Measurements from ENCODE around the gene GLDN.

GLDN gene

GRCh38 chr15:51368751-51369450 is 27.4 kb downstream of the GLDN start:
- TF ChIP-seq TEAD4 (IDR thresholded peaks at IDR 0.05) (no peak), FOXM1 (IDR thresholded peaks at IDR 0.05; ENCODE audit: borderline replicate concordance, low read depth) (no peak), EGR1 (IDR thresholded peaks at IDR 0.05) (no peak), RAD21 (IDR thresholded peaks at IDR 0.05; ENCODE audit: low read depth) (no peak), REST (IDR thresholded peaks at IDR 0.05; ENCODE audit: low read depth) (no peak), ZBTB7A (IDR thresholded peaks at IDR 0.05; ENCODE audit: low read depth) (no peak), TAF1 (IDR thresholded peaks at IDR 0.05; ENCODE audit: low read depth) (no peak), EP300 (IDR thresholded peaks at IDR 0.05; ENCODE audit: borderline replicate concordance) (no peak), NFIC (IDR thresholded peaks at IDR 0.05) (no peak), USF1 (IDR thresholded peaks at IDR 0.05) (no peak), CREB1 (IDR thresholded peaks at IDR 0.05; ENCODE audit: low read depth) (no peak)

- no peak for TF ChIP-seq MAX (IDR thresholded peaks at IDR 0.05)
- no peak for TF ChIP-seq REST (IDR thresholded peaks at IDR 0.05; ENCODE audit: low read depth)
- TF ChIP-seq EP300 (IDR thresholded peaks at IDR 0.05; ENCODE audit: borderline replicate concordance), result no peak
- no peak for TF ChIP-seq TEAD4 (IDR thresholded peaks at IDR 0.05)
- TF ChIP-seq CREB1 (IDR thresholded peaks at IDR 0.05; ENCODE audit: low read depth), result no peak
- TF ChIP-seq RAD21 (IDR thresholded peaks at IDR 0.05; ENCODE audit: low read depth), result no peak
- no peak for TF ChIP-seq YY1 (IDR thresholded peaks at IDR 0.05; ENCODE audit: low read depth)
- no peak for TF ChIP-seq ZBTB7A (IDR thresholded peaks at IDR 0.05; ENCODE audit: low read depth)
- TF ChIP-seq FOXM1 (IDR thresholded peaks at IDR 0.05; ENCODE audit: borderline replicate concordance, low read depth), result no peak
- TF ChIP-seq NFIC (IDR thresholded peaks at IDR 0.05), result no peak
- no peak for TF ChIP-seq USF1 (IDR thresholded peaks at IDR 0.05)
- TF ChIP-seq TAF1 (IDR thresholded peaks at IDR 0.05; ENCODE audit: low read depth), result no peak
- no peak for TF ChIP-seq CEBPB (IDR thresholded peaks at IDR 0.05)
- TF ChIP-seq TCF12 (IDR thresholded peaks at IDR 0.05; ENCODE audit: low read depth), result no peak
- TF ChIP-seq EGR1 (IDR thresholded peaks at IDR 0.05), result no peak
Measured at GRCh38 chr15:51369451-51369761, 28.0 kb downstream of the GLDN start.

GRCh38 chr15:51371266-51371665 is 29.8 kb downstream of the GLDN start:
- TF ChIP-seq MAX (IDR thresholded peaks at IDR 0.05), result no peak
- TF ChIP-seq ZBTB7A (IDR thresholded peaks at IDR 0.05; ENCODE audit: low read depth), result no peak
- TF ChIP-seq TEAD4 (IDR thresholded peaks at IDR 0.05), result no peak
- no peak for TF ChIP-seq RAD21 (IDR thresholded peaks at IDR 0.05; ENCODE audit: low read depth)
- TF ChIP-seq CEBPB (IDR thresholded peaks at IDR 0.05), result no peak

- no peak for TF ChIP-seq YY1 (IDR thresholded peaks at IDR 0.05; ENCODE audit: low read depth)
Measured at GRCh38 chr15:51374131-51374530, 32.7 kb downstream of the GLDN start.

GRCh38 chr15:51375966-51376640 is 34.6 kb downstream of the GLDN start:
- no peak for TF ChIP-seq CEBPB (IDR thresholded peaks at IDR 0.05)

GRCh38 chr15:51377038-51377786 is 35.8 kb downstream of the GLDN start:
- TF ChIP-seq NFIC (IDR thresholded peaks at IDR 0.05), result no peak
- no peak for TF ChIP-seq MAX (IDR thresholded peaks at IDR 0.05)
- TF ChIP-seq RAD21 (IDR thresholded peaks at IDR 0.05; ENCODE audit: low read depth), result no peak
- no peak for TF ChIP-seq EP300 (IDR thresholded peaks at IDR 0.05; ENCODE audit: borderline replicate concordance)
- no peak for TF ChIP-seq TCF12 (IDR thresholded peaks at IDR 0.05; ENCODE audit: low read depth)

All from Ishikawa (cell line).